Endothelial cell (in vitro differentiated cells): ENCODE measurements around the gene CPXM1. TPM values are rescaled to one million over a fixed set of nuclear protein-coding genes. Genes with fewer than 3 reads are reported as not detected.

Source experiments
- DNase-seq: peaks from one replicate; pipeline ENCODE4 v3.0.0; 2021; ENCODE audit warnings: low spot score
- H3K27ac Mint-ChIP-seq: one replicate; pipeline ENCODE4 v1.8.0; 2021; ENCODE audit warnings: mixed read lengths, inconsistent platforms; ENCODE audit not compliant: unreplicated experiment
- H3K27me3 Mint-ChIP-seq: one replicate; pipeline ENCODE4 v1.8.0; 2021; ENCODE audit warnings: mild to moderate bottlenecking, moderate library complexity, mixed read lengths, inconsistent platforms; ENCODE audit not compliant: unreplicated experiment
- H3K36me3 Mint-ChIP-seq: one replicate; pipeline ENCODE4 v1.8.0; 2021; ENCODE audit warnings: mild to moderate bottlenecking, low read depth, mixed read lengths, inconsistent platforms; ENCODE audit not compliant: unreplicated experiment
- H3K4me1 Mint-ChIP-seq: one replicate; pipeline ENCODE4 v1.8.0; 2021; ENCODE audit warnings: mild to moderate bottlenecking, mixed read lengths, inconsistent platforms; ENCODE audit not compliant: unreplicated experiment
- H3K4me3 Mint-ChIP-seq: one replicate; pipeline ENCODE4 v1.8.0; 2021; ENCODE audit warnings: mild to moderate bottlenecking, mixed read lengths, inconsistent platforms; ENCODE audit not compliant: unreplicated experiment
- H3K9me3 Mint-ChIP-seq: one replicate; pipeline ENCODE4 v1.8.0; 2021; ENCODE audit warnings: mixed read lengths, inconsistent platforms; ENCODE audit not compliant: unreplicated experiment
- total RNA-seq: library from RNA; stranded (reverse); fragmentation: NEBNext Ultra II Directional; extraction: Animal tissue kit (Norgen Biotek cat#: 25700); gene quantifications from one replicate; pipeline ENCODE4 v1.2.1, GENCODE V29; 2021; ENCODE audit not compliant: unreplicated experiment
- TF ChIP-seq, protein P1 (sequence below): fragments of 200-600 bp; sonication (generic); IDR thresholded peaks from one replicate; pipeline ENCODE4 v1.5.0; 2021; ENCODE audit warnings: antibody characterized with exemption; ENCODE audit not compliant: unreplicated experiment

CPXM1 gene
- total RNA-seq, 1 donor from 2014 or later: 139 TPM

DNA sequence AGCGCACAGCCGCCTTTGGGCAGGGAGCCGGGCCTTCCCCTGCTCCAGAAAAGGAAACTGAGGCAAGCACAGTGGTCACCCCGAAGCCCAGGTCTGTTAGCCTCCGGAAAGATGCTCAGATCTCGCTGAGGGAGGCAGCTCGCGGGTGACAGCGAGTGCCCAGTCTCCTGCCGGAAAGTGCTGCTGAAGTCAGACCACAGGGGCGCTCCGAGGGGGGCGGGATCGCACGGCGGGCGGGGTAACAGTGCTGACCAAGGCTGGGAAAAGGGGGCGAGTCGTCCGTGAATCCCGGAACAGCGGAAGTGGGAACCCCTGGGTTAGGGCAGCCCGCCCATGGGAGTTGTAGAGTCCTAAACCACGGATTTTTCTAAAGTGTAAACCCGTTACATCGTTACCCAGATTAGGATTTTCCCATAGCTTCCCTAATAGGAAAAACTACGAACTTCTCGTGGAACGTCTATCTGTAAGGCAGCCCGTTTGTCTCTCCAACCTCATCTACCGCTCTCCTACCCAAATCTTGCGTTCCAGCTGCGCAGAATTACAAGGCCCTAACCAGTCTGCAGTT, 40.6 kb upstream of the CPXM1 start:
- DNase-seq: peak; percentile 55
- H3K27me3 Mint-ChIP-seq: peaks cover 18% of the 10 kb centered on the region
- TF ChIP-seq, protein P1, sequence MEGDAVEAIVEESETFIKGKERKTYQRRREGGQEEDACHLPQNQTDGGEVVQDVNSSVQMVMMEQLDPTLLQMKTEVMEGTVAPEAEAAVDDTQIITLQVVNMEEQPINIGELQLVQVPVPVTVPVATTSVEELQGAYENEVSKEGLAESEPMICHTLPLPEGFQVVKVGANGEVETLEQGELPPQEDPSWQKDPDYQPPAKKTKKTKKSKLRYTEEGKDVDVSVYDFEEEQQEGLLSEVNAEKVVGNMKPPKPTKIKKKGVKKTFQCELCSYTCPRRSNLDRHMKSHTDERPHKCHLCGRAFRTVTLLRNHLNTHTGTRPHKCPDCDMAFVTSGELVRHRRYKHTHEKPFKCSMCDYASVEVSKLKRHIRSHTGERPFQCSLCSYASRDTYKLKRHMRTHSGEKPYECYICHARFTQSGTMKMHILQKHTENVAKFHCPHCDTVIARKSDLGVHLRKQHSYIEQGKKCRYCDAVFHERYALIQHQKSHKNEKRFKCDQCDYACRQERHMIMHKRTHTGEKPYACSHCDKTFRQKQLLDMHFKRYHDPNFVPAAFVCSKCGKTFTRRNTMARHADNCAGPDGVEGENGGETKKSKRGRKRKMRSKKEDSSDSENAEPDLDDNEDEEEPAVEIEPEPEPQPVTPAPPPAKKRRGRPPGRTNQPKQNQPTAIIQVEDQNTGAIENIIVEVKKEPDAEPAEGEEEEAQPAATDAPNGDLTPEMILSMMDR: no peak
- H3K4me1 Mint-ChIP-seq: peaks cover 21% of the 10 kb centered on the region
- H3K36me3 Mint-ChIP-seq: peaks cover 24% of the 10 kb centered on the region
- H3K27ac Mint-ChIP-seq: peak overlapping the region; percentile 75
- no peaks in the 10 kb centered on the region for H3K9me3 Mint-ChIP-seq
- peak overlapping the region; percentile 94 for H3K4me3 Mint-ChIP-seq

DNA sequence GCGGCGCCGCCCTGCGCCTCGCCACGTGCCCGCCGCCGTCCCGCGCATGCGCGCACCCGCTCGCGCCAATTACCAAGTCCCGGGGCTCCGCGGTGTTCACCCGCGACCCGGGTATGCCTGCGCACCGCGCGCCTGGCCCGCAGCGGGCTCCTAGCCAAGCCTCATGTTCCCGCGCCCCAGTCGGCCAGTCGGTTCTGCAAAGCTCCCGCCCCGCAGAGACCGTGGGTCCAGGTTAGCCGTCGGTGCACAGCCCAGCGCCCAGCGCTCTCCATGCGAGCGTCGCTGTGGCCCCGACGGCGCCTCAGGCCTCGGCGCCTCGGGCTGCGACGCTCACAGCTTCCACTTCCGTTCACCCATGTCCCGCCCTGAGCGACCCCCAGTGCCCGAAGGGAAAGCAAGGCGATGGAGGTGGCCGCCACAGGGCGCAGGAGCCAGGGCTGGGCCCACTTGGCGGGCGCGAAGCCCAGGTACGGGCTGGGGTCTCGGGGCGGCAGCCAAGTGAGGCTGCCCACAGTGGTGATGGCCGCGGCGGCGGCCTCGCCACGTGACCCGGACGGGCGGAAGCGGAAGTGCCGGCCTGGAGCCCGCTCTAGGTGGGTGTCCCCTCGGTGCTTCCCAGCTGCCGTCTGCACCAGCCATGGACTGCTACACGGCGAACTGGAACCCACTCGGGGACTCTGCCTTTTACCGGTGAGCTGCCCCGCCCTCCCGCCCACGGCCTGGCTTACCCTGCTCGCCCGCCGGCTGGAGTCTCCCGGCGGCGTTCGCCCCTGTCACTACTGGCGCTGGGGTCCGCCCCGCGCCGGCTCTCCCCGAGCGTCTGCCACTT, 39.9 kb upstream of the CPXM1 start, which contains the start of the genes PCED1A and VPS16:
Gene PCED1A, minus strand, starts transcription at position 518 of the 829 bp plus-strand sequence. CDS start 743 bp downstream, outside the sequence.
Gene VPS16, plus strand, starts transcription at position 608 of the 829 bp plus-strand sequence. Its CDS starts 30 bp downstream, at position 638.
- Mint-ChIP-seq H3K27ac (peak within 1 kb of the TSS; percentile 79), H3K36me3 (peaks cover 24% of the 10 kb centered on the region), H3K4me3 (peak within 1 kb of the TSS; percentile 94), H3K4me1 (peaks cover 21% of the 10 kb centered on the region), H3K9me3 (no peaks in the 10 kb centered on the region), H3K27me3 (peaks cover 18% of the 10 kb centered on the region)
- TF ChIP-seq, protein P1: no peak
- DNase-seq: peak; percentile 88

DNA sequence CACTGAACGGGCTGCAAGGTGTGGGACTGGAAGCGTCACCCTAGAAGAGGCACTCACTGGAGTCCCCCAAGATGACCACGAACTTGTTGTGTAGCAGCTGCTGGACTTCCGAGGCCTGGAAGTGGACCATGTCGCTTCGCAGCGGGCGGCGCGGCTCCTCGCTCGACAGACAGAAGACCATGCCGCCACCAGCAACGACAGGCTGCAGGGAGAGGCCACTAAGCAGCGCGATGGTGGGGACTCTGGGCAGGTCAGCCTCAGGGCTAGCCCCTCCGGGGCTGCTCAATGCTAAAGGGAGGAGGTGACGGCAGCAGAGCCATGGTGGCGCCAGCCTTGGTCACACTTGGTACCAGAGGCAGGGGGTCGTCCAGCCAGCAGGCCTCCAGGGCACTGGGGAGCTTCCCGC, 39.3 kb upstream of the CPXM1 start:
- Mint-ChIP-seq H3K27ac (peak overlapping the region; percentile 79), H3K9me3 (no peaks in the 10 kb centered on the region), H3K36me3 (peaks cover 24% of the 10 kb centered on the region), H3K4me3 (peak overlapping the region; percentile 91), H3K27me3 (peaks cover 17% of the 10 kb centered on the region), H3K4me1 (peaks cover 21% of the 10 kb centered on the region)
- TF ChIP-seq, protein P1: no peak
- DNase-seq: no peak

DNA sequence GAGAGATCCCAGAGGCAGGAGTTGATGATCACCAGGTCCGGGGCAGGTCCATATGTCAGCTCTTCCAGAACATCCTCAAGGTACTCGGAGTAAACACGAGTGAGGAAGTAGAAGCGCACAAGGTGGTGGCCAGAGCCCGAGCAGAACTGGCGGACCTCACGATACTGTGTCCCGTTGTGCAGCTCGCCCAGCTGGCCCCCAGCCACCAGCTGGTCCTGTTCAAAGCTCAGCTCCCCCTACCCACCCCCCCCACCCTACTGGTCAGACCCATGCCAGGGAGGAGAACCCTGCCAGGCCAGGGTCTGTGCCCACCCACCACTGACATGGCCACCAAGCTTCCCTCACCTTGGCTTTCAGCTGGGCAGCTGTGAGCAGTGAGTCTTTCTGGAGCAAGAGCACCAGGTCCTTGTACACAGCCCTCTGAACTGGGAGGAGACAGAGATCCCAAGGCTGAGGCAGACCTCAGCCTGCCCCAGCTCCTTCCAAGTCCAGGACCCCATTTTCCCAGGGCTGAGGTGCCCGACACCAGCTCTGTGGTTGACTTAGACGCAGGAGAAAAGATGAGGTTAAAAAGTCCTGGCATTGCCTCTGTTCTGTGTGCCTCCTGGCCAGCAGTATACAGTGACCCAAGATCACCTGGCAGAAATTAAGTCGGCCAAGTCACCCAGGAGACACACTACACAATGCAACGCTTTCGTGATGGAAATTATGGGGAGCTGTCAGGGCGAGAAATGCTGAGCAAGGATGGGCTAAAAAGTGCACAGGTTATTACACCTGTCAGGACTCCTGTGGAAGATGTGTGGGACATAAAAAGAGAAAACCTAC, 38.6 kb upstream of the CPXM1 start:
- Mint-ChIP-seq H3K36me3 (peaks cover 24% of the 10 kb centered on the region), H3K27me3 (peaks cover 16% of the 10 kb centered on the region), H3K4me1 (peaks cover 21% of the 10 kb centered on the region), H3K27ac (peak overlapping the region; percentile 79), H3K4me3 (peak overlapping the region; percentile 91), H3K9me3 (no peaks in the 10 kb centered on the region)
- no peak for DNase-seq
- TF ChIP-seq, protein P1: no peak
